ENCODE results near the gene NLRP12.

DNA sequence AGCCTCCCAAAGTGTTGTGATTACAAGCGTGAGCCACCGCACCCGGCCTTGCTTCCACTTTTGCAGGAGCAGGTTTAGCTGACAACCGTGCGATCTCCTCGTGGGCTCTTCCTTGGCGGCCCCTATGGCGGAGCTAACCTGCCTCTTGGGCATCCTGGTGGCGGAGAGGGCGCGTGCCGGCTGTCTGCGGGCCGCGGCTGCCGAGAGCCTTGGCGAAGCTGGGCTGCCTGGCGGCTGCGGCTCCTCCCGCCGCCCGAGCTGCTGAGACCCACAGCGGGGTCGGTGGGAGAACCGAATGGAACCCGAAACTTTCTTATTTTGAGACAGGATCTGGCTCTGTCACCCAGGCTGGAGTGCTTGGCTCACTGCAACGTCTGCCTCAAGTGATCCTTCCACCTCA is 55.7 kb downstream of the NLRP12 start:
- TF ChIP-seq POLR2AphosphoS5 (IDR thresholded peaks at IDR 0.05; ENCODE audit: borderline replicate concordance, low read depth, low read length) (no peak), EZH2 (IDR thresholded peaks at IDR 0.05) (no peak), FOXP2 (optimal IDR thresholded peaks at IDR 0.05; ENCODE audit: control extremely low read depth, extremely low read length, insufficient read depth) (no peak)

All from SK-N-MC (cell line).